Naive thymus-derived CD4-positive, alpha-beta T cell (primary cell): Measurements from ENCODE around the gene TMEM163. TPM values are rescaled to one million over a fixed set of nuclear protein-coding genes. Genes with fewer than 3 reads are reported as not detected.

Source experiments
- ATAC-seq: fragments of 150-1000 bp; cut with Tn5 transposase; 2 replicates; pipeline ENCODE4 v1.10.0; 2021; ENCODE audit warnings: mild to moderate bottlenecking, moderate library complexity
- CTCF ChIA-PET: fragments of 350-600 bp; sonication (Branson Sonifier 250); formaldehyde crosslinking; loops from one replicate; lab custom pipeline; 2021; ENCODE audit warnings: antibody characterized with exemption; lab: Charles Lee
- POLR2A ChIA-PET: fragments of 350-600 bp; sonication (Branson Sonifier 250); formaldehyde crosslinking; loops from one replicate; lab custom pipeline; 2021; ENCODE audit warnings: antibody characterized with exemption, inconsistent platforms; lab: Charles Lee
- DNase-seq, 9 donors: peaks; one replicate each; pipeline versions ENCODE4 v3.0.0 to v3.0.0-alpha.2; 2020 to 2022; ENCODE audit warnings: mixed read lengths in 1 of 9
- H3K27ac ChIP-seq: one replicate; pipeline ENCODE4 v1.7.0; 2013; ENCODE audit warnings: mild to moderate bottlenecking, low read depth, low read length, moderate library complexity
- H3K27me3 ChIP-seq, 2 donors: one replicate each; pipeline ENCODE4 v1.7.0; 2013; ENCODE audit warnings: low read length in 2 of 2, mild to moderate bottlenecking in 2 of 2, moderate library complexity in 2 of 2; ENCODE audit not compliant: control insufficient read depth in 2 of 2, insufficient read depth in 2 of 2
- H3K36me3 ChIP-seq, 3 experiments: 1 replicate in 2 of 3; 2 replicates in 1 of 3; pipeline ENCODE4 v1.7.0; 2013; ENCODE audit warnings: low read length in 3 of 3, mild to moderate bottlenecking in 3 of 3, moderate library complexity in 1 of 3; ENCODE audit not compliant: insufficient read depth in 3 of 3, control insufficient read depth in 2 of 3
- H3K4me1 ChIP-seq, 2 donors: one replicate each; pipeline ENCODE4 v1.7.0; 2013; ENCODE audit warnings: low read length in 2 of 2, mild to moderate bottlenecking in 2 of 2, moderate library complexity in 1 of 2; ENCODE audit not compliant: control insufficient read depth in 2 of 2, insufficient read depth in 2 of 2
- H3K4me3 ChIP-seq: 2 replicates; pipeline ENCODE4 v1.7.0; 2013; ENCODE audit warnings: mild to moderate bottlenecking, low read length
- H3K9me3 ChIP-seq, 3 experiments: 1 replicate in 2 of 3; 2 replicates in 1 of 3; pipeline ENCODE4 v1.7.0; 2013; ENCODE audit warnings: low read length in 3 of 3; ENCODE audit not compliant: control insufficient read depth in 2 of 3
- H3K27ac Mint-ChIP-seq, 9 donors: one replicate each; pipeline ENCODE4 v1.8.0; 2020 to 2022; ENCODE audit warnings: mixed read lengths in 9 of 9, mild to moderate bottlenecking in 8 of 9, moderate library complexity in 5 of 9, inconsistent platforms in 2 of 9
- H3K27me3 Mint-ChIP-seq, 5 donors: one replicate each; pipeline ENCODE4 v1.8.0; 2021 to 2022; ENCODE audit warnings: mixed read lengths in 5 of 5, mild to moderate bottlenecking in 1 of 5
- H3K36me3 Mint-ChIP-seq, 5 donors: one replicate each; pipeline ENCODE4 v1.8.0; 2020 to 2022; ENCODE audit warnings: mixed read lengths in 5 of 5, mild to moderate bottlenecking in 3 of 5, inconsistent platforms in 1 of 5
- H3K4me1 Mint-ChIP-seq, 7 donors: one replicate each; pipeline ENCODE4 v1.8.0; 2020 to 2022; ENCODE audit warnings: mixed read lengths in 7 of 7, mild to moderate bottlenecking in 3 of 7, inconsistent platforms in 1 of 7
- H3K4me3 Mint-ChIP-seq, 10 donors: one replicate each; pipeline ENCODE4 v1.8.0; 2020 to 2022; ENCODE audit warnings: mild to moderate bottlenecking in 10 of 10, mixed read lengths in 10 of 10, moderate library complexity in 6 of 10, inconsistent platforms in 2 of 10
- H3K9me3 Mint-ChIP-seq, 11 donors: one replicate each; pipeline ENCODE4 v1.8.0; 2020 to 2022; ENCODE audit warnings: mixed read lengths in 11 of 11, mild to moderate bottlenecking in 4 of 11, inconsistent platforms in 1 of 11, moderate library complexity in 1 of 11
- intact Hi-C, 2 donors: fragments of 100-400 bp; cut with micrococcal nuclease; formaldehyde crosslinking; loops; one replicate each; pipeline ENCODE4 v1.15.1; 2023
- polyA plus RNA-seq, 2 donors: library from polyadenylated mRNA; unstranded; fragments of 300-500 nt; fragmentation: Illumina TruSeq; gene quantifications; one replicate each; pipeline ENCODE4 v1.2.3, GENCODE V29; 2021
- total RNA-seq, 6 experiments: library from RNA in 5 of 6; stranded (reverse) in 5 of 6; gene quantifications; 1 replicate in 5 of 6; 2 replicates in 1 of 6; pipeline ENCODE4 v1.2.3 and lab custom pipeline; 2021 to 2026

TMEM163 gene
- total and polyA plus RNA-seq, 7 experiments from 2014 or later: 0.13 to 0.71 (median 0.21) TPM; not detected in 2

- no peak overlapping the region for H3K4me3 ChIP-seq
- ChIA-PET CTCF (no interaction called here), POLR2A (no interaction called here)
- H3K36me3 Mint-ChIP-seq: peaks cover 0 to 51% (median 13%) of the 10 kb centered on the region in 5 donors
- H3K9me3 ChIP-seq: no peaks in the 10 kb centered on the region
- no peak for ATAC-seq
- no peaks in the 10 kb centered on the region for H3K9me3 Mint-ChIP-seq
- DNase-seq: no peak
- H3K4me1 ChIP-seq: no peaks in the 10 kb centered on the region
- no peak overlapping the region for H3K4me3 Mint-ChIP-seq
- H3K36me3 ChIP-seq: peaks cover 8 to 52% (median 18%) of the 10 kb centered on the region in 3 experiments
- peaks cover 0 to 10% (median 0%) of the 10 kb centered on the region in 7 donors for H3K4me1 Mint-ChIP-seq
- H3K27ac ChIP-seq: no peak overlapping the region
- H3K27ac Mint-ChIP-seq: no peak overlapping the region
- intact Hi-C loops: no loop called here
- no peaks in the 10 kb centered on the region for H3K27me3 Mint-ChIP-seq
- H3K27me3 ChIP-seq: no peaks in the 10 kb centered on the region
These were observed 282.1 kb downstream of the TMEM163 start for GRCh38 chr2:134436706-134437105.

- Histone ChIP-seq H3K4me1 (no peaks in the 10 kb centered on the region), H3K36me3 (peaks cover 8 to 51% (median 22%) of the 10 kb centered on the region in 3 experiments), H3K27me3 (no peaks in the 10 kb centered on the region), H3K4me3 (no peak overlapping the region), H3K27ac (no peak overlapping the region), H3K9me3 (no peaks in the 10 kb centered on the region)
- H3K9me3 Mint-ChIP-seq: no peaks in the 10 kb centered on the region
- DNase-seq (no peak), ATAC-seq (no peak)
- intact Hi-C loops: no loop called here
- ChIA-PET POLR2A (no interaction called here), CTCF (no interaction called here)
- H3K4me3 Mint-ChIP-seq: no peak overlapping the region
- peaks cover 0 to 51% (median 15%) of the 10 kb centered on the region in 5 donors for H3K36me3 Mint-ChIP-seq
- H3K27me3 Mint-ChIP-seq: no peaks in the 10 kb centered on the region
- H3K27ac Mint-ChIP-seq: no peak overlapping the region
- peaks cover 0 to 10% (median 0%) of the 10 kb centered on the region in 7 donors for H3K4me1 Mint-ChIP-seq
These were observed 282.9 kb downstream of the TMEM163 start for GRCh38 chr2:134435936-134436335.

- Histone ChIP-seq H3K36me3 (peaks cover 8 to 55% (median 24%) of the 10 kb centered on the region in 3 experiments), H3K4me1 (no peaks in the 10 kb centered on the region), H3K9me3 (no peaks in the 10 kb centered on the region), H3K4me3 (no peak overlapping the region), H3K27ac (no peak overlapping the region), H3K27me3 (no peaks in the 10 kb centered on the region)
- no peaks in the 10 kb centered on the region for H3K27me3 Mint-ChIP-seq
- ChIA-PET POLR2A (no interaction called here), CTCF (no interaction called here)
- ATAC-seq (no peak), DNase-seq (no peak)
- peaks cover 0 to 2% (median 0%) of the 10 kb centered on the region in 11 donors for H3K9me3 Mint-ChIP-seq
- peaks cover 0 to 54% (median 17%) of the 10 kb centered on the region in 5 donors for H3K36me3 Mint-ChIP-seq
- H3K4me3 Mint-ChIP-seq: no peak overlapping the region
- H3K27ac Mint-ChIP-seq: no peak overlapping the region
- intact Hi-C loops: no loop called here
- H3K4me1 Mint-ChIP-seq: peaks cover 0 to 10% (median 0%) of the 10 kb centered on the region in 7 donors
These were observed 283.3 kb downstream of the TMEM163 start for GRCh38 chr2:134435505-134435904.

- Mint-ChIP-seq H3K27me3 (no peaks in the 10 kb centered on the region), H3K27ac (peak overlapping the region in 1 of 9 donors; percentile 48), H3K36me3 (peaks cover 0 to 59% (median 17%) of the 10 kb centered on the region in 5 donors), H3K9me3 (peaks cover 0 to 2% (median 0%) of the 10 kb centered on the region in 11 donors), H3K4me3 (no peak overlapping the region), H3K4me1 (peaks cover 0 to 6% (median 0%) of the 10 kb centered on the region in 7 donors)
- no peaks in the 10 kb centered on the region for H3K27me3 ChIP-seq
- POLR2A ChIA-PET: no interaction called here
- H3K27ac ChIP-seq: no peak overlapping the region
- H3K4me3 ChIP-seq: no peak overlapping the region
- ATAC-seq: no peak
- no peaks in the 10 kb centered on the region for H3K9me3 ChIP-seq
- DNase-seq: no peak
- CTCF ChIA-PET: no interaction called here
- H3K4me1 ChIP-seq: no peaks in the 10 kb centered on the region
- H3K36me3 ChIP-seq: peaks cover 8 to 68% (median 24%) of the 10 kb centered on the region in 3 experiments
- intact Hi-C loops: no loop called here
These were observed 284.8 kb downstream of the TMEM163 start for GRCh38 chr2:134433979-134434378.

- ATAC-seq: no peak
- Histone ChIP-seq H3K27ac (no peak overlapping the region), H3K27me3 (no peaks in the 10 kb centered on the region), H3K4me1 (no peaks in the 10 kb centered on the region), H3K36me3 (peaks cover 8 to 69% (median 29%) of the 10 kb centered on the region in 3 experiments), H3K9me3 (no peaks in the 10 kb centered on the region), H3K4me3 (no peak overlapping the region)
- ChIA-PET POLR2A (no interaction called here), CTCF (no interaction called here)
- Mint-ChIP-seq H3K36me3 (peaks cover 0 to 62% (median 19%) of the 10 kb centered on the region in 5 donors), H3K4me1 (peaks cover 0 to 6% (median 0%) of the 10 kb centered on the region in 7 donors), H3K4me3 (no peak overlapping the region), H3K9me3 (peaks cover 0 to 2% (median 0%) of the 10 kb centered on the region in 11 donors), H3K27me3 (no peaks in the 10 kb centered on the region), H3K27ac (no peak overlapping the region)
- intact Hi-C loops: no loop called here
- no peak for DNase-seq
These were observed 285.3 kb downstream of the TMEM163 start for GRCh38 chr2:134433469-134433868.

GRCh38 chr2:134432435-134432883, 286.3 kb downstream of the TMEM163 start:
- peaks cover 0 to 70% (median 15%) of the 10 kb centered on the region in 5 donors for H3K36me3 Mint-ChIP-seq
- POLR2A ChIA-PET: no interaction called here
- H3K4me3 Mint-ChIP-seq: no peak overlapping the region
- H3K9me3 ChIP-seq: no peaks in the 10 kb centered on the region
- H3K27me3 ChIP-seq: no peaks in the 10 kb centered on the region
- ATAC-seq (no peak), DNase-seq (no peak)
- H3K36me3 ChIP-seq: peaks cover 12 to 76% (median 29%) of the 10 kb centered on the region in 3 experiments
- no peaks in the 10 kb centered on the region for H3K4me1 ChIP-seq
- H3K4me3 ChIP-seq: no peak overlapping the region
- CTCF ChIA-PET: no interaction called here
- no peak overlapping the region for H3K27ac ChIP-seq
- H3K27me3 Mint-ChIP-seq: no peaks in the 10 kb centered on the region
- peaks cover 0 to 6% (median 0%) of the 10 kb centered on the region in 7 donors for H3K4me1 Mint-ChIP-seq
- intact Hi-C loops: no loop called here
- H3K27ac Mint-ChIP-seq: peak overlapping the region in 1 of 9 donors; percentile 9
- H3K9me3 Mint-ChIP-seq: peaks cover 0 to 2% (median 0%) of the 10 kb centered on the region in 11 donors

- H3K4me3 Mint-ChIP-seq: no peak overlapping the region
- intact Hi-C loops: no loop called here
- H3K9me3 ChIP-seq: no peaks in the 10 kb centered on the region
- H3K27ac Mint-ChIP-seq: no peak overlapping the region
- CTCF ChIA-PET: no interaction called here
- H3K4me1 Mint-ChIP-seq: peaks cover 0 to 6% (median 0%) of the 10 kb centered on the region in 7 donors
- no peaks in the 10 kb centered on the region for H3K4me1 ChIP-seq
- H3K36me3 ChIP-seq: peaks cover 12 to 77% (median 29%) of the 10 kb centered on the region in 3 experiments
- POLR2A ChIA-PET: no interaction called here
- H3K27me3 Mint-ChIP-seq: no peaks in the 10 kb centered on the region
- H3K36me3 Mint-ChIP-seq: peaks cover 0 to 75% (median 15%) of the 10 kb centered on the region in 5 donors
- H3K27me3 ChIP-seq: no peaks in the 10 kb centered on the region
- ATAC-seq: no peak
- no peak for DNase-seq
- peaks cover 0 to 2% (median 0%) of the 10 kb centered on the region in 11 donors for H3K9me3 Mint-ChIP-seq
- H3K27ac ChIP-seq: no peak overlapping the region
- no peak overlapping the region for H3K4me3 ChIP-seq
These were observed 286.9 kb downstream of the TMEM163 start for GRCh38 chr2:134431838-134432434.
